Peyer's patch (tissue), 4 donors: Measurements from ENCODE around the gene B3GNT3.

Source experiments
- POLR2A ChIP-seq, 2 donors: fragments of 450-650 bp; IDR thresholded peaks; one replicate each; pipeline ENCODE4 v1.5.1; 2017; ENCODE audit warnings: antibody characterized with exemption in 2 of 2, mild to moderate bottlenecking in 2 of 2, moderate library complexity in 2 of 2
- TF ChIP-seq, protein P1 (sequence below), 6 experiments: fragments of 450-650 bp in 4 of 6; fragments of 200-600 bp in 2 of 6; sonication (generic) in 1 of 6; IDR thresholded peaks; one replicate each; pipeline ENCODE4 v1.5.1; 2017 to 2019; ENCODE audit warnings: antibody characterized with exemption in 6 of 6, mild to moderate bottlenecking in 3 of 6, moderate library complexity in 1 of 6

DNA sequence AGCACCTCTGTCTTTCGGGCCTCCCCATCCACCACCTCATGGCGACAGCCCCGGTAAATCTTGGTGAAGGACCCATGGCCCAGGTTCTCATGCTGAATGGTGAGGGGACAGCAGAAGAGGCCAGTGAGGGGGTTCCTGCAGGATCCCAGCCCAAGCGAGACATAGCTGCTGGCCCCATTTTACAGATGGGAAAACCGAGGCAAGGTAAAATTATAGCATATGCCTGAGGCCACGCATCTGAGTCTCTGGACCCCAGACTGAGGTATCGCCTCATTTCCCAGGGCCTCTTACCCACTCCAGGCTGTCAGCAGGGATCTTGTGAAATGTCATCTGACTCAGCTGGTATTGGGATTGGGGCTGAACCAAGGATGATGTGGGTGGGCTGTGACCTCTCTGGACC, 43.0 kb downstream of the B3GNT3 start:
- no peak for TF ChIP-seq POLR2A (IDR thresholded peaks at IDR 0.05)
- TF ChIP-seq, protein P1, sequence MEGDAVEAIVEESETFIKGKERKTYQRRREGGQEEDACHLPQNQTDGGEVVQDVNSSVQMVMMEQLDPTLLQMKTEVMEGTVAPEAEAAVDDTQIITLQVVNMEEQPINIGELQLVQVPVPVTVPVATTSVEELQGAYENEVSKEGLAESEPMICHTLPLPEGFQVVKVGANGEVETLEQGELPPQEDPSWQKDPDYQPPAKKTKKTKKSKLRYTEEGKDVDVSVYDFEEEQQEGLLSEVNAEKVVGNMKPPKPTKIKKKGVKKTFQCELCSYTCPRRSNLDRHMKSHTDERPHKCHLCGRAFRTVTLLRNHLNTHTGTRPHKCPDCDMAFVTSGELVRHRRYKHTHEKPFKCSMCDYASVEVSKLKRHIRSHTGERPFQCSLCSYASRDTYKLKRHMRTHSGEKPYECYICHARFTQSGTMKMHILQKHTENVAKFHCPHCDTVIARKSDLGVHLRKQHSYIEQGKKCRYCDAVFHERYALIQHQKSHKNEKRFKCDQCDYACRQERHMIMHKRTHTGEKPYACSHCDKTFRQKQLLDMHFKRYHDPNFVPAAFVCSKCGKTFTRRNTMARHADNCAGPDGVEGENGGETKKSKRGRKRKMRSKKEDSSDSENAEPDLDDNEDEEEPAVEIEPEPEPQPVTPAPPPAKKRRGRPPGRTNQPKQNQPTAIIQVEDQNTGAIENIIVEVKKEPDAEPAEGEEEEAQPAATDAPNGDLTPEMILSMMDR (IDR thresholded peaks at IDR 0.05): no peak
